Neural progenitor cell (in vitro differentiated cells): Measurements from ENCODE around the gene TBC1D1.

Experiments
- CTCF ChIP-seq: fragments of 200-600 bp; sonication (generic); IDR thresholded peaks from 2 replicates; pipeline ENCODE4 v1.5.1; 2017; ENCODE audit warnings: antibody characterized with exemption, mild to moderate bottlenecking
- EZH2 ChIP-seq: fragments of 200-600 bp; sonication (generic); IDR thresholded peaks from 2 replicates; pipeline ENCODE4 v1.6.1; 2017; ENCODE audit warnings: antibody characterized with exemption, mild to moderate bottlenecking, moderate library complexity
- EZH2phosphoT487 ChIP-seq: fragments of 200-600 bp; sonication (generic); IDR thresholded peaks from 2 replicates; pipeline ENCODE4 v1.6.1; 2017; ENCODE audit warnings: antibody characterized with exemption

GRCh38 chr4:37922328-37922727 is 31.4 kb downstream of the TBC1D1 start:
- TF ChIP-seq CTCF (no peak), EZH2 (no peak), EZH2phosphoT487 (no peak)
